ENCODE results near the gene WBP4. TPM values are rescaled to one million over a fixed set of nuclear protein-coding genes. Genes with fewer than 3 reads are reported as not detected.
A peak's percentile ranks its signal among the peaks of the same experiment; 100 is the strongest.

The WBP4 gene
- total and polyA plus RNA-seq, 2 of the 13 experiments (the other 11 are each of a cell fraction or from before 2014, with no cell fraction given): 6.7 to 11.7 TPM

- TF ChIP-seq MTF1 (CRISPR knock-in tag; IDR thresholded peaks at IDR 0.05): no peak
- TF ChIP-seq ZNF225 (CRISPR knock-in tag; IDR thresholded peaks at IDR 0.05): no peak
- no peak for TF ChIP-seq FOXJ3 (CRISPR knock-in tag; IDR thresholded peaks at IDR 0.05; ENCODE audit: borderline replicate concordance)
- TF ChIP-seq AKNA (CRISPR knock-in tag; IDR thresholded peaks at IDR 0.05; ENCODE audit: borderline replicate concordance): no peak
- TF ChIP-seq CC2D1A (CRISPR knock-in tag; IDR thresholded peaks at IDR 0.05): no peak
- no peak for TF ChIP-seq ZNF772 (CRISPR knock-in tag; IDR thresholded peaks at IDR 0.05)
- no peak for TF ChIP-seq ZMAT5 (CRISPR knock-in tag; IDR thresholded peaks at IDR 0.05; ENCODE audit: borderline replicate concordance, low read depth)
- no peak for TF ChIP-seq ZNF746 (CRISPR knock-in tag; IDR thresholded peaks at IDR 0.05)
- peak; percentile 92 for TF ChIP-seq ZNF501 (CRISPR knock-in tag; IDR thresholded peaks at IDR 0.05)
- peak; percentile 78 for TF ChIP-seq MIXL1 (CRISPR knock-in tag; IDR thresholded peaks at IDR 0.05)
- TF ChIP-seq ETV5 (CRISPR knock-in tag; IDR thresholded peaks at IDR 0.05; ENCODE audit: borderline replicate concordance): peak; percentile 49; the same call in 1 of the 2 replicates
- no peak for TF ChIP-seq MLLT10 (CRISPR knock-in tag; IDR thresholded peaks at IDR 0.05)
- peak; percentile 61; the same call in 1 of the 2 replicates for TF ChIP-seq SAFB2 (CRISPR knock-in tag; IDR thresholded peaks at IDR 0.05; ENCODE audit: borderline replicate concordance, low read depth)
- no peak; the same call in 1 of the 2 replicates for TF ChIP-seq NFKBIZ (CRISPR knock-in tag; IDR thresholded peaks at IDR 0.05)
- TF ChIP-seq U2AF2 (IDR thresholded peaks at IDR 0.05; ENCODE audit: low read depth, low read length): no peak
- peak; percentile 89; the same call in 1 of the 2 replicates for TF ChIP-seq FOXK1 (CRISPR knock-in tag; IDR thresholded peaks at IDR 0.05; ENCODE audit: borderline replicate concordance, low read depth)
- no peak for TF ChIP-seq RBAK (CRISPR knock-in tag; IDR thresholded peaks at IDR 0.05)
- TF ChIP-seq ATF6 (CRISPR knock-in tag; conservative IDR thresholded peaks at IDR 0.05): no peak
- no peak for TF ChIP-seq PTBP1 (IDR thresholded peaks at IDR 0.05; ENCODE audit: low read depth, low read length, poor library complexity, severe bottlenecking)
- no peak for TF ChIP-seq TCF12 (IDR thresholded peaks at IDR 0.05)
- no peak for TF ChIP-seq TCF12 (CRISPR knock-in tag; IDR thresholded peaks at IDR 0.05)
- no peak for TF ChIP-seq RORA (CRISPR knock-in tag; IDR thresholded peaks at IDR 0.05)
- TF ChIP-seq ZNF275 (CRISPR knock-in tag; IDR thresholded peaks at IDR 0.05; ENCODE audit: borderline replicate concordance): no peak
Observed at GRCh38 chr13:41132512-41133152, 71.3 kb downstream of the WBP4 start, which contains the start of gene KBTBD6 (continued).

Data from HepG2 (cell line).